Measurements from ENCODE around the gene ZC3H8.

The ZC3H8 gene

GRCh38 chr2:112183327-112184025, 71.4 kb downstream of the ZC3H8 start:
- in situ Hi-C loops (cut with MboI; ENCODE audit: low sequenced_read_pairs, unreplicated experiment): no loop called here
- no peak for TF ChIP-seq CTCF (IDR thresholded peaks at IDR 0.05; ENCODE audit: borderline replicate concordance, control extremely low read depth, extremely low read depth, insufficient read depth, missing control alignments)
- no peak for DNase-seq (ENCODE audit: low spot score)

- DNase-seq (ENCODE audit: low spot score): no peak
- TF ChIP-seq CTCF (IDR thresholded peaks at IDR 0.05; ENCODE audit: borderline replicate concordance, control extremely low read depth, extremely low read depth, insufficient read depth, missing control alignments): no peak
- in situ Hi-C loops (cut with MboI; ENCODE audit: low sequenced_read_pairs, unreplicated experiment): no loop called here
Observed at GRCh38 chr2:112182581-112183034, 72.2 kb downstream of the ZC3H8 start.

- no peak for DNase-seq (ENCODE audit: low spot score)
- in situ Hi-C loops (cut with MboI; ENCODE audit: low sequenced_read_pairs, unreplicated experiment): no loop called here
- TF ChIP-seq CTCF (IDR thresholded peaks at IDR 0.05; ENCODE audit: borderline replicate concordance, control extremely low read depth, extremely low read depth, insufficient read depth, missing control alignments): no peak
Observed at GRCh38 chr2:112181571-112182290, 73.1 kb downstream of the ZC3H8 start.

- no peak for TF ChIP-seq CTCF (IDR thresholded peaks at IDR 0.05; ENCODE audit: borderline replicate concordance, control extremely low read depth, extremely low read depth, insufficient read depth, missing control alignments)
- no peak for DNase-seq (ENCODE audit: low spot score)
- in situ Hi-C loops (cut with MboI; ENCODE audit: low sequenced_read_pairs, unreplicated experiment): no loop called here
Observed at GRCh38 chr2:112175958-112176573, 78.8 kb downstream of the ZC3H8 start.

- no peak for TF ChIP-seq CTCF (IDR thresholded peaks at IDR 0.05; ENCODE audit: borderline replicate concordance, control extremely low read depth, extremely low read depth, insufficient read depth, missing control alignments)
- in situ Hi-C loops (cut with MboI; ENCODE audit: low sequenced_read_pairs, unreplicated experiment): no loop called here
- no peak for DNase-seq (ENCODE audit: low spot score)
Observed at GRCh38 chr2:112175333-112175732, 79.5 kb downstream of the ZC3H8 start.

GRCh38 chr2:112174383-112174782, 80.5 kb downstream of the ZC3H8 start:
- DNase-seq (ENCODE audit: low spot score): no peak
- in situ Hi-C loops (cut with MboI; ENCODE audit: low sequenced_read_pairs, unreplicated experiment): no loop called here
- TF ChIP-seq CTCF (IDR thresholded peaks at IDR 0.05; ENCODE audit: borderline replicate concordance, control extremely low read depth, extremely low read depth, insufficient read depth, missing control alignments): no peak
